GM19397 (cell line): ENCODE results near the gene HRNR.

Experiments used
- ATAC-seq: cut with Tn5 transposase; IDR thresholded peaks from one replicate; pipeline ENCODE4 v1.9.1; 2021; ENCODE audit warnings: mild to moderate bottlenecking, moderate library complexity; ENCODE audit not compliant: unreplicated experiment

Gene HRNR

GRCh38 chr1:152189657-152190442 lies 34.1 kb downstream of the HRNR start:
- no peak for ATAC-seq

GRCh38 chr1:152188673-152189591 lies 35.1 kb downstream of the HRNR start:
- peak; percentile 52 for ATAC-seq

- no peak for ATAC-seq
Measured at GRCh38 chr1:152186556-152187285, 37.3 kb downstream of the HRNR start.

GRCh38 chr1:152185544-152186391 lies 38.2 kb downstream of the HRNR start:
- no peak for ATAC-seq

- no peak for ATAC-seq
Measured at GRCh38 chr1:152182944-152183361, 41.0 kb downstream of the HRNR start.

- ATAC-seq: no peak
Measured at GRCh38 chr1:152182431-152182830, 41.6 kb downstream of the HRNR start.

GRCh38 chr1:152179566-152179965 lies 44.4 kb downstream of the HRNR start:
- ATAC-seq: no peak

- no peak for ATAC-seq
Measured at GRCh38 chr1:152170287-152170905, 53.6 kb downstream of the HRNR start.

GRCh38 chr1:152169366-152170025 lies 54.5 kb downstream of the HRNR start:
- no peak for ATAC-seq

GRCh38 chr1:152168535-152168868 lies 55.5 kb downstream of the HRNR start:
- ATAC-seq: no peak

- no peak for ATAC-seq
Measured at GRCh38 chr1:152167835-152168534, 56.0 kb downstream of the HRNR start.

- ATAC-seq: no peak
Measured at GRCh38 chr1:152166966-152167365, 57.0 kb downstream of the HRNR start.

- no peak for ATAC-seq
Measured at GRCh38 chr1:152165286-152166077, 58.5 kb downstream of the HRNR start.

- ATAC-seq: no peak
Measured at GRCh38 chr1:152164517-152165136, 59.4 kb downstream of the HRNR start.

GRCh38 chr1:152162792-152163463 lies 61.1 kb downstream of the HRNR start:
- no peak for ATAC-seq
